ENCODE measurements around the gene AOC2.

Gene AOC2

GRCh38 chr17:42844271-42844670, at the start of gene AOC2:
Gene AOC2 (plus strand): TSS chr17:42844580. CDS start chr17:42844627, 47 bp downstream.
- FAIRE-seq, result no peak

DNA sequence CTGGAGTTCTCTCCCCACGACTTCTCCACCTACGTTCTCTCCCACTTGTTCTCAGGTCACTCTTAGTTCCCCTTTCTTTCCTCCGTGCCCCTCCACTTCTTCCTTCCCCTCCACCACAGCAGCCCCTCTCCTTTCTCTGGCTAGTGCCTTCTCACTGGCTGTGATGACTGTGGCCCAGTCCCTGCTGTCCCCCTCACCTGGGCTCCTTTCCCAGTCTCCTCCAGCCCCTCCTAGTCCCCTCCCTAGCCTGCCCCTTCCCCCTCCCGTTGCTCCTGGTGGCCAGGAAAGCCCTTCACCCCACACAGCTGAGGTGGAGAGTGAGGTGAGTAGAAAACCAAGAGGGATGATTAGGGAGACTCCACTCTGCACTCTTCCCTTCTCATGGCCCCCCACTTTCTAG, 49.3 kb upstream of the AOC2 start:
- FAIRE-seq, result no peak

GRCh38 chr17:42795465-42795864, 48.9 kb upstream of the AOC2 start:
- FAIRE-seq, result no peak

- no peak for FAIRE-seq
Measured at GRCh38 chr17:42796066-42796758, 48.2 kb upstream of the AOC2 start.

GRCh38 chr17:42797067-42798007, 47.0 kb upstream of the AOC2 start:
- no peak for FAIRE-seq

GRCh38 chr17:42798011-42798382, 46.4 kb upstream of the AOC2 start:
- no peak for FAIRE-seq

- FAIRE-seq, result no peak
Measured at GRCh38 chr17:42798383-42799380, 45.7 kb upstream of the AOC2 start, which contains the start of the genes CNTD1 and COA3. Gene CNTD1 (plus strand): TSS chr17:42798861. CDS start chr17:42799068, 207 bp downstream. Gene COA3 (minus strand): TSS chr17:42798704. CDS start chr17:42798681, 23 bp downstream.

DNA sequence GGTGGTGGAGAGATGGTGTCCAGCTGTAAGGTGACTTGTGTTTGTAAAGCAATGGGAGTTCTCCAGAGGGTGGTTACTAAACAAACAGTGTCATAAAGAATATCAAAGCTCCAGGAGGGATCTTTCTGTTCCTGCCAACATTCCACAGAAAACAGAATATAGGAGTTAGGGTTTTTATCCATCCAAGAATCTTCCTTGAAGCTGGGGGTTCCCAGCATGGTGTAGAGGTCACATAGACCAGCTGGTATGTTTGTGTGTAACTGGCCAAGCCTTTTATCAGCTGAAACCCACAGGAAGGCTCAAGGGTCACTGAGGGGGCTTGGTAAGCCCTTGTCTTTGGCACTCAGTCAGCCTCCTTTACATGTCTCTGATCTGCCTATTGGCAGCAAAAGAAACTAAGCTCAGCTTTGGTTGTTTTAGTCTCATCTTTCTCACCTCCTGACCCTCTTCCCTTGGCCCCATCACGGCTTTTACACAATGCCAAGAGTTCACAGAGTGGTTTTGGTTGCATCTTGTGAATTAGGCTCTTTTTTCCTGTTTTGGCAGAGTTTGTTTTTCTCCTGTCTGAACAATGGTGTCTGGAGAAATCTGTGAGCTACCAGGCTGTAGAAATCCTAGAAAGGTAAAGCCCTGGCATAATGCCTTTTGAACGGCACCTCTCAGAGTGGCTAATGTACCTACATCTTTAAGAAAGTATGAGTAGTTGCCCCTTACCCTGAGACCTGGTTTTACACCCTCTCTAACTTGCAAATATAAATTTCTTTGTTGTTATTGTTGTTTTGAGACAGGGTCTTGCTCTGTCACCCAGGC, 41.1 kb upstream of the AOC2 start:
- no peak for FAIRE-seq

- no peak for FAIRE-seq
Measured at GRCh38 chr17:42804918-42805367, 39.4 kb upstream of the AOC2 start.

- no peak for FAIRE-seq
Measured at GRCh38 chr17:42806249-42806648, 38.1 kb upstream of the AOC2 start.

DNA sequence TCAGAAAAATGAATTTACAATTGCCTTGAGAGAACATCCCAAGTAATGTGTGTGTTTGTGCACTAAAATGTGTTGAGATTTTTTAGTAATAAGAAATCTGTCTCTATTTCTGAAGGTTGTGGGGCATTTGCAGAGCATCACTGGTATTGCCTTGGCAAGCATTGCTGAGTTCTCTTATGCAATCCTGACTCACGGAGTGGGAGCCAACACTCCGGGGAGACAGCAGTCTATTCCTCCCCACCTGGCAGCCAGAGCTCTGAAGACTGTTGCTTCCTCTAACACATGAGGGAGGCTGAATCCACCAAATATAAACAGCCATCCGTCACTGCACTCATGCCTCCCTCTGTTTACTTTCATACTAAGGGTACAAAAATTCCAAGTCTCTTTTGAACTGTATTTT, 35.1 kb upstream of the AOC2 start:
- no peak for FAIRE-seq

DNA sequence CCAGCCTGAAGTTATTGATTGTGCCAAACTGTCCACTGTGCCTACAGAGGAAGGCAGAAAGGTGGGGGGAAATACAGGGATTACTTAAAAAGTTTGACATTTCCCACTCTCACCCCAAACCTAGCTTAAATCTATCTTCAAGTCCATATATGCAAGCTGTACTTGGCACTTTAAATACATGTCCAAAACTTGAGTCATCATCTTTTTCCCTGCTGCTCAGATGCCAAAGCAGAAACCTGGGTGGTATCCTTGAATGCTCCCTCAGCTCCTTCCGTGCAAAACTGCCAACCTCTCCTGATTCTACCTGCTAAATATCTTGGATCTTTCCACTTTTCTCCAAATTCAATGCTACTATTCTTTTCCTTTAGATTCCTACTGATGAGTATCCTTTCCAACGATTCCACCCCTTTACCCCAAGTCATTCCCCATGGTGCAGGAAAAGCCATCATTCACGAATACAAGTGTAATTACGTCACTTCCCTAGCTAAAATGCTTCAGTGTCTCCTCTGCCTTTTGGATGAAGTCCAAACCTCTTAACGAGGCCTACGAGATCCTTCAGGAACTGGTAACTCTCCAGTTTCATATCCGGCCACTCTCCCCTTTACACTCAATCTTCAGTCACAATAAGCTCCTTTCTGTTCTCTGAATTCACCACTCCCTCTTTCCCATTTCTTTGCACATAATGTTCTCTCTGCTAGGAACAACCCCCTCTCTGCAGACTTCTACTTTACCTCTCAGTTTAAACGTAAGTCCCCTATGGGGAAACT, 29.6 kb upstream of the AOC2 start:
- FAIRE-seq, result no peak

DNA sequence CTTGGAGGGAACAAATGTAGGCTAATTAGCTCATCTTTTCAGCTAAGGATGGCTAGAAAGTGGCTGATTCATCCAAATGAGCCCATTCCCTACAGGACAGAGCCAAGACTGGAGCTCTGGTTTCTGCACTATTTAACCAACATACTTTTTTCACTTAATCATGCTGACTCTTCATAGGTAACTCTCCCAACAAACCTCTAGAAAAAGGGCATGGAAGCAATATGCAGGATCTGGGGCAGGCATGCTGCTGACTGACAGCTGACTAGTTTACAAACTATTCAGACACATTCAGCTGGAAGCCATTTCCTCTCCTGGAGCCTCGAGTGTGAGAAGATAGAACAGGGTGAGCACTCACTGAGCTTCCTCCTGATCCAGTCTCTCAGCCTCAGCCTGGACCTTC, 26.5 kb upstream of the AOC2 start:
- no peak for FAIRE-seq

DNA sequence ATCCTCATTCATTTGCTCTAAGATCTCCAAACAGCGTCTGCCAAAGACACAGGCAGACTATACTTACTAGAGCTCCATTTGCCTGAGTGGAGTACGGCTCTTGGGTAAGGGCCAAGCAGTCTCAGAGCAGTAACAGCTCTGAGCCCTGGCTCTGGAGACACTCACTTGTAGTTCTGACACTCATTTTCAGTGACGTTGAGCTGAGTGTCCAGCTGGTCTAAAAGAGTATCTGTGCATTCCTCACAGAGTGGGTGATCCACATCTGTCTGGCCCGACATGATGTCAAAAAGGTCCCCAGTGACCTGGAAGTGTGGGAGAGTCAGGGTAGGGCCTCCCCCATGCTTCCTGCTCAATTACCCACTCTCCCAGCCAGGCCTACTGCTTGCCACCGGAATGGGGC, 26.0 kb upstream of the AOC2 start:
- no peak for FAIRE-seq

GRCh38 chr17:42819939-42820535, 24.3 kb upstream of the AOC2 start:
- FAIRE-seq, result no peak

DNA sequence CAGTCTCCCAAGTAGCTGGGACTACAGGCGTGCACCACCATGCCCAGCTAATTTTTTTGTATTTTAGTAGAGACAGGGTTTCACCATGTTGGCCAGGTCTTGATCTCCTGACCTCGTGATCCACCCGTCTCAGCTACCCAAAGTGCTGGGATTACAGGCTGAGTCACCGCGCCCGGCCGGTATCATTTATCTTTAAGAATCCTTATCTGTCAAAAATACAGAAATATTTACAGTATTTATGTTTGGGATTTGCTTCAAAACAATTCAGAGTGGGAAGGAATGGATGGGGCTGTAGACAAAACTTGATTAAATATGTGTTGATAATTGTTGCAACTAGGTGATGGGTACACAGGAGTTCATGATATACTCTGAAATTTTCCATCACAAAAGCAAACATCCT, 23.2 kb upstream of the AOC2 start:
- FAIRE-seq, result no peak

DNA sequence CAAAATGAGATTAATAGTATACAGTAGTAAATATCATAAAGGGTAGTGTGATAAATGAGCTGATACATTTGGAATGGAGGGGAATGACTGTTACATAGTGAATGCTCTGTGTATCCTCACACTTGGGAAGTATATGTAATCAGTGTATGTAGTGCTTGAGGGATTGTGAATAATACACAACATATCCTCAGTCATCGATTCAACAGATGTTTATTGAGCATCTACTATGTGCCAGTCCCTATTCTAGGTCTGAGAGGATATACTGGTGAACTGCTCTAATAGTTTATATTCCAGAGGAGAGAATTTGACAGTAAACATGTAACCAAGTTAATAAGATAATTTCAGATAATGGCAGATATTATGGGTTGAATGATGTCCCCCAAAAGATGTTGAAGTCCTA, 16.9 kb upstream of the AOC2 start:
- FAIRE-seq, result no peak

GRCh38 chr17:42830971-42831370, 13.4 kb upstream of the AOC2 start:
- no peak for FAIRE-seq

DNA sequence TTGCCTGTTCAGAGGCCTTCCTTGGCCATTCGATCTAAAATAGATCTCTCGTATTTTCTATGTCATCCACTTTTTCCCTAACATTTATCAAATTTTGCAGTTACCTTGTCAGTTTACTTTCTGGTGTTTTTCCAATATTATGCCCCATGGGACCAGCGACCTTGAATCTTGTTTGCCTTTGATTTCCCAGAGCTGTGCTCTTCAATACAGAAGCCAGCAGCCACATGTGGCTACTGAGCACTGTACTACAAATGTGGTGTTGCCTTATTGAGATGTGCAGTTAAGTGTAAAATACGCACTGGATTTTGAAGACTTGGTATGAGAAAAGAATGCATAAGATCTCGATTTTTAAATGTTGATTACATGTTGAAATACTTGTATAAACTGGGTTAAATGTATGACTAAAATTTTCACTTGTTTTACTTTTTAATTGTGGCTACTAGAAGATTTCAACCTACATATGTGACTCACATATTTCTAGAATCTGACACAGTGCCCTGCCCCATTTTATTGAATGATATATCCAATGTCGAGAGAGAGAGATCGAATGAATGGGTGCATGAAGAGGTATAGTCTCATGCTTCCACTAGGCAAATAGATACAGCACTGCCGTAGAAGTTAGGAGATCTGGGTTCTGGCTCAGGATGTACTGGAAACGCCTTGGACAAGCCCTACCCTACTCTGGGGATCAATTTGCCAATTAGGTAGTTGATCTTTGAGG, 12.0 kb upstream of the AOC2 start:
- no peak for FAIRE-seq

Measured in islet of Langerhans (tissue), 1 donor.